SK-N-SH (cell line): Measurements from ENCODE around the gene SAXO2. TPM values are rescaled to one million over a fixed set of nuclear protein-coding genes. Genes with fewer than 3 reads are reported as not detected.

Experiments
- CTCF ChIA-PET: fragments of 300-600, 350-600 bp; formaldehyde crosslinking; extraction: SDS; loops from one replicate; lab custom pipeline; 2021; lab: Yijun Ruan, JAX
- POLR2A ChIA-PET: fragments of 350-600 bp; sonication (Branson Sonifier 250); formaldehyde crosslinking; extraction: SDS; loops from one replicate; lab custom pipeline; 2020; ENCODE audit warnings: antibody characterized with exemption, inconsistent platforms; lab: Yijun Ruan, JAX
- DNase-seq: peaks from one replicate; pipeline ENCODE4 v3.0.0; 2012
- H2AFZ ChIP-seq: fragments of 200-600 bp; sonication (generic); 2 replicates; pipeline ENCODE4 v1.8.1; 2016; ENCODE audit warnings: antibody characterized with exemption, mild to moderate bottlenecking, low read depth
- H3F3A ChIP-seq: fragments of 200-600 bp; sonication (generic); replicated peaks from 2 replicates; pipeline ENCODE3; 2016; ENCODE audit warnings: antibody characterized with exemption, mild to moderate bottlenecking; ENCODE audit not compliant: insufficient read depth
- H3K27ac ChIP-seq, 2 experiments: fragments of 200-500 bp in 1 of 2; fragments of 200-600 bp in 1 of 2; sonication (Bioruptor generic) in 1 of 2; sonication (generic), shearing (Covaris generic) in 1 of 2; 2 replicates each; pipeline versions ENCODE4 v1.5.1 to v1.6.1; 2014 to 2016; ENCODE audit warnings: low read depth in 2 of 2, inconsistent platforms in 1 of 2, low read length in 1 of 2, mild to moderate bottlenecking in 1 of 2, mixed read lengths in 1 of 2
- H3K27me3 ChIP-seq: fragments of 200-600 bp; sonication (generic), shearing (Covaris generic); 2 replicates; pipeline ENCODE4 v1.6.1; 2016; ENCODE audit warnings: mixed run types; ENCODE audit not compliant: insufficient read depth
- H3K36me3 ChIP-seq, 2 experiments: fragments of 200-500 bp in 1 of 2; fragments of 200-600 bp in 1 of 2; sonication (Bioruptor generic) in 1 of 2; sonication (generic) in 1 of 2; replicated peaks in 1 of 2; 2 replicates each; pipeline versions ENCODE3 to v1.5.1; 2014 to 2016; ENCODE audit warnings: low read length in 1 of 2, mild to moderate bottlenecking in 1 of 2; ENCODE audit not compliant: insufficient read depth in 2 of 2, control insufficient read depth in 1 of 2
- H3K4me1 ChIP-seq, 2 experiments: fragments of 200-500 bp in 1 of 2; fragments of 200-600 bp in 1 of 2; sonication (Bioruptor generic) in 1 of 2; sonication (generic), shearing (Covaris generic) in 1 of 2; 2 replicates each; pipeline versions ENCODE4 v1.5.1 to v1.6.1; 2014 to 2016; ENCODE audit warnings: low read depth in 1 of 2, low read length in 1 of 2, mixed run types in 1 of 2; ENCODE audit not compliant: insufficient read depth in 2 of 2, control insufficient read depth in 1 of 2
- H3K4me2 ChIP-seq: fragments of 200-600 bp; sonication (generic), shearing (Covaris generic); 2 replicates; pipeline ENCODE4 v1.6.1; 2017; ENCODE audit warnings: mixed run types
- H3K4me3 ChIP-seq, 2 experiments: fragments of 200-500 bp in 1 of 2; fragments of 200-600 bp in 1 of 2; sonication (Bioruptor generic) in 1 of 2; sonication (generic), shearing (Covaris generic) in 1 of 2; 2 replicates each; pipeline versions ENCODE4 v1.5.1 to v1.8.1; 2014 to 2016; ENCODE audit warnings: low read depth in 2 of 2, inconsistent platforms in 1 of 2, low read length in 1 of 2, mild to moderate bottlenecking in 1 of 2, mixed read lengths in 1 of 2, moderate library complexity in 1 of 2
- H3K79me2 ChIP-seq: fragments of 200-600 bp; sonication (generic); 2 replicates; pipeline ENCODE4 v1.8.1; 2017; ENCODE audit warnings: mild to moderate bottlenecking; ENCODE audit not compliant: insufficient read depth
- H3K9ac ChIP-seq: fragments of 200-600 bp; sonication (generic); 2 replicates; pipeline ENCODE4 v1.6.1; 2017; ENCODE audit warnings: mixed run types
- H3K9me2 ChIP-seq: fragments of 200-600 bp; sonication (generic); 2 replicates; pipeline ENCODE4 v1.6.1; 2017; ENCODE audit warnings: mixed run types
- H3K9me3 ChIP-seq: fragments of 200-600 bp; sonication (generic); 2 replicates; pipeline ENCODE4 v1.6.1; 2017; ENCODE audit warnings: mixed run types, mild to moderate bottlenecking, moderate library complexity
- H4K20me1 ChIP-seq: fragments of 200-600 bp; sonication (generic); 2 replicates; pipeline ENCODE4 v1.6.1; 2017; ENCODE audit warnings: mild to moderate bottlenecking, mixed run types; ENCODE audit not compliant: insufficient read depth
- ELF1 ChIP-seq: IDR thresholded peaks from 2 replicates; pipeline ENCODE4 v1.4.0; 2012
- EP300 ChIP-seq, 2 experiments: IDR thresholded peaks; 2 replicates each; pipeline versions ENCODE4 v1.4.0 to v1.6.1; 2012; ENCODE audit warnings: borderline replicate concordance in 1 of 2, low read depth in 1 of 2, low read length in 1 of 2
- FOSL2 ChIP-seq: IDR thresholded peaks from 2 replicates; pipeline ENCODE4 v1.4.0; 2012; ENCODE audit warnings: low read depth, mild to moderate bottlenecking, moderate library complexity, borderline replicate concordance
- GABPA ChIP-seq: IDR thresholded peaks from 2 replicates; pipeline ENCODE4 v1.4.0; 2012; ENCODE audit warnings: low read depth, mild to moderate bottlenecking
- GATA2 ChIP-seq: sonication (generic); formaldehyde crosslinking; IDR thresholded peaks from 2 replicates; pipeline ENCODE4 v1.5.0; 2020; ENCODE audit warnings: mild to moderate bottlenecking, missing genetic modification reagents
- JUND ChIP-seq: IDR thresholded peaks from 2 replicates; pipeline ENCODE4 v1.4.0; 2012
- MAX ChIP-seq: IDR thresholded peaks from 2 replicates; pipeline ENCODE4 v1.4.0; 2012; ENCODE audit warnings: low read depth
- NFIC ChIP-seq: IDR thresholded peaks from 2 replicates; pipeline ENCODE4 v1.4.0; 2012; ENCODE audit warnings: borderline replicate concordance
- POLR2AphosphoS5 ChIP-seq: IDR thresholded peaks from 2 replicates; pipeline ENCODE4 v1.6.1; 2012; ENCODE audit warnings: low read depth, low read length
- RAD21 ChIP-seq: IDR thresholded peaks from 2 replicates; pipeline ENCODE4 v1.6.1; 2012; ENCODE audit warnings: mild to moderate bottlenecking, low read length
- RFX5 ChIP-seq: IDR thresholded peaks from 2 replicates; pipeline ENCODE4 v1.6.1; 2012; ENCODE audit warnings: mild to moderate bottlenecking, improper control_type of control experiment, low read length
- USF2 ChIP-seq: fragments of 150-350 bp; IDR thresholded peaks from 2 replicates; pipeline ENCODE4 v1.6.1; 2017; ENCODE audit warnings: antibody characterized with exemption, low read length, low read depth, borderline replicate concordance
- ZBTB33 ChIP-seq: IDR thresholded peaks from 2 replicates; pipeline ENCODE4 v1.4.0; 2012; ENCODE audit warnings: low read depth, borderline replicate concordance
- WGBS: methylation state at CpG from one replicate; pipeline ENCODE4 v1.1.6; 2017; ENCODE audit warnings: low lambda C conversion rate; 5-methylcytosine and 5-hydroxymethylcytosine counted together
- polyA plus RNA-seq, 3 experiments: library from polyadenylated mRNA; depleted of rRNA; stranded (reverse); fragments of >200 nt; gene quantifications; 2 replicates each; pipeline ENCODE4 v1.2.3, GENCODE V29; 2012
- TF ChIP-seq, protein P1 (sequence below): IDR thresholded peaks from 2 replicates; pipeline ENCODE4 v1.4.0; 2012; ENCODE audit warnings: low read depth, borderline replicate concordance

SAXO2 gene
- polyA plus RNA-seq, 1 of the 3 experiments (the other 2 are of a cell fraction): 2.8 TPM

- no peak for TF ChIP-seq JUND
- TF ChIP-seq GABPA: no peak
- H2AFZ ChIP-seq: no peak overlapping the region
- WGBS: 73% methylated on average over 3 of the region's 7 CpGs
Measured at GRCh38 chr15:82300883-82301282, 38.3 kb downstream of the SAXO2 start.

DNA sequence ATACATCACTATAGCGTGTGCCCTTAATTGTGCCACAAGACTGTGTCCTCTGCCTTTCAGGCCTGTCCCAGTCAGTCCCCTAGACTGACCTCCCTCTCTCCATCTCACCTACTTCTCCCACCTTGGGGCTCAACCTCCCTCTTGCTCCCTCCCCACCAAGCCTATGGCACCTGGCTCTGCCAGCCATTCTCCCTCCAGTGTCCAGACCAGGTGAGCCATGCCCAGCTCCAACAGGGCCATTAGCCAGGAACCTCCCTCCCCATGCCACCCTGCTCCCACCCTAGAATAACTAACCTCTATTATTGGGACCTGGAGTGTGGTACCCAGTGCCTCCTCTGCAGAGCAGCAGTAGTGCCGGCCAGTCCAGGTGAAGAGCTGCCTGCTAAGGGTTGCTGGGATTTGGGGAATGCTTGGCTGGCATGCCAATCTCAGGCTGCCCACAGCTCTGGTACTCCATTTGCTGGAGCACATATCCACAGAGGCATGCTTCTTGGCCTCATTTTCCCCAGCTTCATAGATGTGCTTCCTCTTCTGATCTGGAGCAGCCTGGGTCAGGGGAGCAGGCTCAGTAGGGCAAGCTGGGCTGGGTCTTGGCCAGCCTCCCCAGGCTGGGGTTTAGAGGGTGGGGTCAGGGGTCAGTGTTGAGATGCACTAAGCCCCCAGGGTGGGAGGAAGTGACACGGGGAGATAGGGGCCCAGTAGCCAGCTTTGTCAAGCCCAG, 38.8 kb downstream of the SAXO2 start:
- ChIA-PET CTCF (no interaction called here), POLR2A (no interaction called here)
- Histone ChIP-seq H3K9me2 (no peaks in the 10 kb centered on the region), H3K27ac (no peak overlapping the region), H3K79me2 (no peaks in the 10 kb centered on the region), H3K4me2 (no peak overlapping the region), H3F3A (no peaks in the 10 kb centered on the region), H3K4me1 (peaks cover 0 to 17% of the 10 kb centered on the region in 2 experiments; a peak in 1 of 4 replicates), H3K9ac (no peak overlapping the region), H3K27me3 (no peaks in the 10 kb centered on the region; the same call in 1 of the 2 replicates), H3K4me3 (no peak overlapping the region), H3K9me3 (no peaks in the 10 kb centered on the region), H4K20me1 (no peaks in the 10 kb centered on the region), H2AFZ (no peak overlapping the region), H3K36me3 (no peaks in the 10 kb centered on the region)
- no peak for TF ChIP-seq ELF1
- no peak for TF ChIP-seq MAX
- no peak for TF ChIP-seq NFIC
- TF ChIP-seq EP300 (IDR thresholded peaks at IDR 0.05; ENCODE audit: borderline replicate concordance in 1 of 2, low read depth in 1 of 2, low read length in 1 of 2): no peak
- no peak for TF ChIP-seq USF2
- TF ChIP-seq FOSL2: no peak
- TF ChIP-seq RAD21: no peak
- TF ChIP-seq GATA2 (CRISPR knock-in tag): no peak
- no peak for TF ChIP-seq POLR2AphosphoS5
- TF ChIP-seq RFX5: no peak
- TF ChIP-seq, protein P1, sequence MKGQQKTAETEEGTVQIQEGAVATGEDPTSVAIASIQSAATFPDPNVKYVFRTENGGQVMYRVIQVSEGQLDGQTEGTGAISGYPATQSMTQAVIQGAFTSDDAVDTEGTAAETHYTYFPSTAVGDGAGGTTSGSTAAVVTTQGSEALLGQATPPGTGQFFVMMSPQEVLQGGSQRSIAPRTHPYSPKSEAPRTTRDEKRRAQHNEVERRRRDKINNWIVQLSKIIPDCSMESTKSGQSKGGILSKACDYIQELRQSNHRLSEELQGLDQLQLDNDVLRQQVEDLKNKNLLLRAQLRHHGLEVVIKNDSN: no peak
- no peak for TF ChIP-seq ZBTB33
- 71% methylated on average over 3 of the region's 3 CpGs for WGBS
- no peak for DNase-seq

More at GRCh38 chr15:82300883-82301282, 38.3 kb downstream of the SAXO2 start:
- H3F3A ChIP-seq: no peaks in the 10 kb centered on the region
- POLR2A ChIA-PET: no interaction called here
- H3K9me3 ChIP-seq: no peaks in the 10 kb centered on the region
- H4K20me1 ChIP-seq: no peaks in the 10 kb centered on the region
- H3K4me2 ChIP-seq: no peak overlapping the region
- no peaks in the 10 kb centered on the region for H3K79me2 ChIP-seq
- DNase-seq: no peak
- H3K36me3 ChIP-seq: no peaks in the 10 kb centered on the region
- H3K27ac ChIP-seq: no peak overlapping the region
- H3K4me3 ChIP-seq: no peak overlapping the region
- H3K4me1 ChIP-seq: peaks cover 0 to 17% of the 10 kb centered on the region in 2 experiments; a peak in 1 of 4 replicates
- H3K9ac ChIP-seq: no peak overlapping the region
- H3K9me2 ChIP-seq: no peaks in the 10 kb centered on the region
- H3K27me3 ChIP-seq: no peaks in the 10 kb centered on the region; the same call in 1 of the 2 replicates
- CTCF ChIA-PET: no interaction called here
